A673 (cell line): ENCODE results near the gene SMOC1. TPM values are rescaled to one million over a fixed set of nuclear protein-coding genes. Genes with fewer than 3 reads are reported as not detected.

ENCODE experiments used
- BruUV-seq: library from RNA; stranded (reverse); fragments of 400-500 nt; replicated peaks from 2 replicates; lab custom pipeline; 2021; lab: Mats Ljungman, UMichigan
- CTCF ChIA-PET: fragments of 300-600 bp; sonication (Branson Sonifier 250); formaldehyde crosslinking; loops from one replicate; lab custom pipeline; 2022; ENCODE audit warnings: antibody characterized with exemption; lab: Charles Lee
- POLR2A ChIA-PET: fragments of 300-600 bp; sonication (Branson Sonifier 250); formaldehyde crosslinking; loops from one replicate; lab custom pipeline; 2022; ENCODE audit warnings: antibody characterized with exemption; ENCODE audit not compliant: low non-redundant PET; lab: Charles Lee
- DNase-seq: peaks from one replicate; pipeline ENCODE4 v3.0.0-alpha.2; 2015; ENCODE audit warnings: low spot score
- H3K27ac ChIP-seq: fragments of 200-600 bp; sonication (generic); 2 replicates; pipeline ENCODE4 v1.5.1; 2016; ENCODE audit warnings: mixed run types, low read depth, mild to moderate bottlenecking, mixed read lengths, antibody characterized with exemption, low read length; ENCODE audit not compliant: poor library complexity, severe bottlenecking
- H3K27me3 ChIP-seq: fragments of 200-600 bp; sonication (generic); replicated peaks from 2 replicates; pipeline ENCODE4 v1.6.1; 2017; ENCODE audit warnings: mixed run types, low read depth, mild to moderate bottlenecking, mixed read lengths, antibody characterized with exemption, low read length; ENCODE audit not compliant: insufficient read depth, poor library complexity
- H3K36me3 ChIP-seq: fragments of 200-600 bp; sonication (generic); 2 replicates; pipeline ENCODE4 v1.6.1; 2016; ENCODE audit warnings: mixed run types, mild to moderate bottlenecking, mixed read lengths, antibody characterized with exemption, low read length; ENCODE audit not compliant: insufficient read depth, poor library complexity, severe bottlenecking
- H3K4me1 ChIP-seq: fragments of 200-600 bp; sonication (generic); 2 replicates; pipeline ENCODE4 v1.6.1; 2017; ENCODE audit warnings: mixed run types, mild to moderate bottlenecking, mixed read lengths, antibody characterized with exemption, low read length; ENCODE audit not compliant: insufficient read depth, poor library complexity, severe bottlenecking
- H3K4me3 ChIP-seq: fragments of 200-600 bp; sonication (generic); 2 replicates; pipeline ENCODE4 v1.5.1; 2016; ENCODE audit warnings: low read depth, mixed run types, mild to moderate bottlenecking, mixed read lengths, low read length; ENCODE audit not compliant: poor library complexity, severe bottlenecking
- H3K9me3 ChIP-seq: fragments of 200-600 bp; sonication (generic); 2 replicates; pipeline ENCODE4 v1.6.1; 2016; ENCODE audit warnings: mixed run types, low read depth, mild to moderate bottlenecking, mixed read lengths, antibody characterized with exemption, low read length; ENCODE audit not compliant: poor library complexity, severe bottlenecking
- EZH2 ChIP-seq: fragments of 200-600 bp; sonication (generic); IDR thresholded peaks from 2 replicates; pipeline ENCODE4 v1.6.1; 2017; ENCODE audit warnings: borderline replicate concordance, low read depth, mild to moderate bottlenecking, mixed read lengths, antibody characterized with exemption, low read length; ENCODE audit not compliant: poor library complexity, severe bottlenecking
- intact Hi-C: fragments of 100-400 bp; cut with micrococcal nuclease; formaldehyde crosslinking; loops from one replicate; pipeline ENCODE4 v1.10.0; 2022; ENCODE audit not compliant: unreplicated experiment
- total RNA-seq: library from RNA; stranded (reverse); gene quantifications from 2 replicates; pipeline ENCODE4 v1.2.3, GENCODE V29; 2021
- TF ChIP-seq, protein P1 (sequence below): fragments of 300-800, 200-600 bp; sonication (generic); conservative IDR thresholded peaks from 2 replicates; pipeline ENCODE4 v1.5.1; 2017; ENCODE audit warnings: low read depth, mild to moderate bottlenecking, antibody characterized with exemption, low read length, moderate library complexity, mixed read lengths

Gene SMOC1
- total RNA-seq, 1 experiment from 2014 or later, result not detected

DNA sequence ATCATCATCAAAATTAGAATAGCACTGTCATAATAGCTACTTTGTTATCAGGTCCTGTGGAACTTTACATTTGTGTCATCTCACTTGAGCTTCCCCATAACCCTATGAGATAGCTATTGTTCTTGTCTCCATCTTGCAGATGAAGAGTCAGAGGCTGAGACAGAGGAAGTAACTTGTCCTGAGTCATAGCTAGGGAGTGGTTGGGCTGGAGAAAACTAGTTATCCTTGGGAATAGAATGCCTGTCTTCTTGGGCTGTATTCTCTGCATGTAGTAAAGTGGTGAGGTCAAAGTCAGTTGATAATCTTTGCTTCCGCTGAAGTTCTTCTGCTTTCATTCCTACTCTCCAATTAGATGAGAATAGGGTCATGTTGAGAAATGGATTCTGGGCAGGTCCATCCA is 117.0 kb downstream of the SMOC1 start:
- ChIA-PET POLR2A (no interaction called here), CTCF (no interaction called here)
- H3K9me3 ChIP-seq, result no peaks in the 10 kb centered on the region
- intact Hi-C loops, result no loop called here
- peaks cover 61% of the 10 kb centered on the region for H3K27me3 ChIP-seq
- H3K4me1 ChIP-seq, result no peaks in the 10 kb centered on the region
- H3K4me3 ChIP-seq, result no peak overlapping the region
- no peaks in the 10 kb centered on the region for H3K36me3 ChIP-seq
- no TSS peak for BruUV-seq
- DNase-seq, result no peak
- TF ChIP-seq, protein P1, sequence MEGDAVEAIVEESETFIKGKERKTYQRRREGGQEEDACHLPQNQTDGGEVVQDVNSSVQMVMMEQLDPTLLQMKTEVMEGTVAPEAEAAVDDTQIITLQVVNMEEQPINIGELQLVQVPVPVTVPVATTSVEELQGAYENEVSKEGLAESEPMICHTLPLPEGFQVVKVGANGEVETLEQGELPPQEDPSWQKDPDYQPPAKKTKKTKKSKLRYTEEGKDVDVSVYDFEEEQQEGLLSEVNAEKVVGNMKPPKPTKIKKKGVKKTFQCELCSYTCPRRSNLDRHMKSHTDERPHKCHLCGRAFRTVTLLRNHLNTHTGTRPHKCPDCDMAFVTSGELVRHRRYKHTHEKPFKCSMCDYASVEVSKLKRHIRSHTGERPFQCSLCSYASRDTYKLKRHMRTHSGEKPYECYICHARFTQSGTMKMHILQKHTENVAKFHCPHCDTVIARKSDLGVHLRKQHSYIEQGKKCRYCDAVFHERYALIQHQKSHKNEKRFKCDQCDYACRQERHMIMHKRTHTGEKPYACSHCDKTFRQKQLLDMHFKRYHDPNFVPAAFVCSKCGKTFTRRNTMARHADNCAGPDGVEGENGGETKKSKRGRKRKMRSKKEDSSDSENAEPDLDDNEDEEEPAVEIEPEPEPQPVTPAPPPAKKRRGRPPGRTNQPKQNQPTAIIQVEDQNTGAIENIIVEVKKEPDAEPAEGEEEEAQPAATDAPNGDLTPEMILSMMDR, result no peak
- no peak for TF ChIP-seq EZH2
- no peak overlapping the region for H3K27ac ChIP-seq

DNA sequence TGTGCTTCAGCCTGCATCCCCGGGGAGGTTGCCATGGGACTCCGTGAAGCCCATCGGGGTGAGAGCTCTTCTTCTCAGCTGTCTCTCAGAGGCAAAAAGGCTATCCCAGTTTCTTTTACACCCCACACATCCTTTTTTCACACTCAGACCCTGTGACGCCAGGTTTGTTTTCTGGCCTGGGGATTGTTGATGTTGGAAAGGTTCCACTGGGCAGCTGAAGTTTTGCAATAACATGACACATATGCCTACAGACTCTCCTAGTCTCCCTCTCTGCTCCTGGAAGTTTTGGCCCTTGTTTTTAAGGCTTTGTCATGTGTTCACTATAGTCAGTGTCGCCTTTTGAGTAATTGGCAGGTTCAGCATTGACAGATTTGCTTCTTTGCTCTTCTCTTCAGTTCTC is 118.6 kb downstream of the SMOC1 start:
- ChIA-PET CTCF (no interaction called here), POLR2A (no interaction called here)
- intact Hi-C loops, result no loop called here
- Histone ChIP-seq H3K9me3 (no peaks in the 10 kb centered on the region), H3K4me3 (no peak overlapping the region), H3K4me1 (no peaks in the 10 kb centered on the region), H3K27ac (no peak overlapping the region), H3K27me3 (peaks cover 50% of the 10 kb centered on the region), H3K36me3 (no peaks in the 10 kb centered on the region)
- no peak for TF ChIP-seq EZH2
- TF ChIP-seq, protein P1, result no peak
- BruUV-seq, result no TSS peak
- DNase-seq, result no peak

DNA sequence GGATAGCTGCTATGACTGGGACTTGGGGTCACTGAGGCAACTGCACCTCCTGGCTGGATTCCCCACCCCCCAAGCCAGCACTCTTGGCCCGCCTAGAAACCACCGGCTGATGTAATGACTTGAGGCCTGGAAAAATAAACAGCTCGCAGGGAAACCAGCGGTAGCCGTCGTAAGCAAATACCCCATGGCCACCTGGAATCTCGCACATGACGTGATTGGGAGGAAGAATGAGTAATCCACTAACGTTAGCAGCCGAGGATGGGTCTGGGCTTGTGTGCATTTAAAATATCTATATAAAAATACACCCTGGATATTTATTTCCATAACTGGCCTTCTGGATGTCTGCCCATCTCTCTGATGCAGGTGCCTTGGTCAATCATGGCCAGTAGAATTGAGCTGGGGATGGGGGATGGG is 120.1 kb downstream of the SMOC1 start:
- POLR2A ChIA-PET, result no interaction called here

More for the DNA sequence above, 120.1 kb downstream of the SMOC1 start:
- TF ChIP-seq, protein P1, result no peak
- no peak for TF ChIP-seq EZH2
- no TSS peak for BruUV-seq
- Histone ChIP-seq H3K9me3 (no peaks in the 10 kb centered on the region), H3K27ac (no peak overlapping the region), H3K27me3 (peaks cover 35% of the 10 kb centered on the region), H3K36me3 (no peaks in the 10 kb centered on the region), H3K4me3 (no peak overlapping the region), H3K4me1 (no peaks in the 10 kb centered on the region)
- intact Hi-C loops, result no loop called here
- CTCF ChIA-PET, result no interaction called here
- no peak for DNase-seq
